Activated T-cell treated with anti-CD3 and anti-CD28 coated beads, Interleukin-2, amount 50 U/mL, for 24 hours (primary cell): ENCODE results near the gene ARHGAP24.

Source experiments
- DNase-seq: peaks from one replicate; pipeline ENCODE4 v3.0.0-alpha.2; 2020
- H3K27ac Mint-ChIP-seq: 2 replicates; pipeline ENCODE4 v1.8.0; 2020; ENCODE audit warnings: mild to moderate bottlenecking, mixed read lengths
- H3K27me3 Mint-ChIP-seq: 2 replicates; pipeline ENCODE4 v1.8.0; 2020; ENCODE audit warnings: mixed read lengths
- H3K36me3 Mint-ChIP-seq: 2 replicates; pipeline ENCODE4 v1.8.0; 2020; ENCODE audit warnings: low read depth, mixed read lengths
- H3K4me1 Mint-ChIP-seq: 2 replicates; pipeline ENCODE4 v1.8.0; 2020; ENCODE audit warnings: low read depth, mixed read lengths
- H3K4me3 Mint-ChIP-seq: 2 replicates; pipeline ENCODE4 v1.8.0; 2020; ENCODE audit warnings: mild to moderate bottlenecking, moderate library complexity, mixed read lengths
- H3K9me3 Mint-ChIP-seq: 2 replicates; pipeline ENCODE4 v1.8.0; 2020; ENCODE audit warnings: mixed read lengths

ARHGAP24 gene

DNA sequence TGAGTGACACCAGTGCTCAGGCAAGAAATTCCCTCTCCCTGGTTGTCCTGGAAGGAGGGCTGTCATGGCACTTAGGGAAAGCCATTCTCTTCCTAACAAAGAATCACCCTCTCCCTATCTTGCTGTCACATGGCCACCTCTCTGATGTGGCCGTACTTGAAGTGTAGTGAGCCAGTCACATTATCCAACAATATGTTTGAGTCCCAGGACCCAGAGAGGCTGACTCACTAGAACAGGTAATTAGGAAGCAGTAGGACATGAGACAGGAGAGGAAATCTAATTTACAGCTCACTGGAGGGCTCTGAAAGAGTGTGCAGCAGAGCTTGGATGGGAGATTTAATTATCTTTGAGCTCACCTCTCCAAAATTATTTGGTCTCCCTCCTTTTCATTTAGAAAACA, 299.1 kb downstream of the ARHGAP24 start:
- Mint-ChIP-seq H3K27me3 (no peaks in the 10 kb centered on the region), H3K9me3 (no peaks in the 10 kb centered on the region), H3K4me1 (no peaks in the 10 kb centered on the region), H3K27ac (no peak overlapping the region), H3K4me3 (no peak overlapping the region), H3K36me3 (no peaks in the 10 kb centered on the region)
- DNase-seq = no peak

- Mint-ChIP-seq H3K4me1 (no peaks in the 10 kb centered on the region), H3K36me3 (no peaks in the 10 kb centered on the region), H3K4me3 (no peak overlapping the region), H3K27me3 (no peaks in the 10 kb centered on the region), H3K9me3 (no peaks in the 10 kb centered on the region), H3K27ac (no peak overlapping the region)
- DNase-seq = no peak
These were observed 299.5 kb downstream of the ARHGAP24 start for GRCh38 chr4:85774489-85774888.

DNA sequence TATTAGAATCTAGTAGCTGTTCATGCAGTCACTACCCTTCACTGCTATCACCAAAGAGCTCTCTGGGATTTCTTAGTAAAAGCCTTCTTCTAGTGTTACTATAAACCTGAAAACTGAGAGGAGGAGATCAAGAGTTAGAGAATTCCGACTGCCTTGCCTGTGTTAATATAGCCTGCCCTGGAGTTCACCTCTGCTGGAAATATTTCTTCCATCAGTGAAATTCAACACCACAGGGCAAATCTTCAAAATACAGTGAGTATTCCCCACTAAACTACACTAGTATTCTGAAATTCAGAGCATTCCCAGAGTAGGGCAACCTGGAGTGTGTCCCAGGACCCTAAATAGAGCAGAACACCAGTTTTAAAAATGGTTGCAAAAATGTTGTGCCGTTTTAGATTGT, 301.1 kb downstream of the ARHGAP24 start:
- H3K36me3 Mint-ChIP-seq = no peaks in the 10 kb centered on the region
- H3K9me3 Mint-ChIP-seq = no peaks in the 10 kb centered on the region
- no peak for DNase-seq
- no peak overlapping the region for H3K27ac Mint-ChIP-seq
- H3K4me3 Mint-ChIP-seq = no peak overlapping the region
- no peaks in the 10 kb centered on the region for H3K4me1 Mint-ChIP-seq
- no peaks in the 10 kb centered on the region for H3K27me3 Mint-ChIP-seq

- Mint-ChIP-seq H3K4me3 (no peak overlapping the region), H3K36me3 (no peaks in the 10 kb centered on the region), H3K27ac (no peak overlapping the region), H3K9me3 (no peaks in the 10 kb centered on the region), H3K27me3 (no peaks in the 10 kb centered on the region), H3K4me1 (no peaks in the 10 kb centered on the region)
- no peak for DNase-seq
These were observed 301.6 kb downstream of the ARHGAP24 start for GRCh38 chr4:85776579-85776978.

DNA sequence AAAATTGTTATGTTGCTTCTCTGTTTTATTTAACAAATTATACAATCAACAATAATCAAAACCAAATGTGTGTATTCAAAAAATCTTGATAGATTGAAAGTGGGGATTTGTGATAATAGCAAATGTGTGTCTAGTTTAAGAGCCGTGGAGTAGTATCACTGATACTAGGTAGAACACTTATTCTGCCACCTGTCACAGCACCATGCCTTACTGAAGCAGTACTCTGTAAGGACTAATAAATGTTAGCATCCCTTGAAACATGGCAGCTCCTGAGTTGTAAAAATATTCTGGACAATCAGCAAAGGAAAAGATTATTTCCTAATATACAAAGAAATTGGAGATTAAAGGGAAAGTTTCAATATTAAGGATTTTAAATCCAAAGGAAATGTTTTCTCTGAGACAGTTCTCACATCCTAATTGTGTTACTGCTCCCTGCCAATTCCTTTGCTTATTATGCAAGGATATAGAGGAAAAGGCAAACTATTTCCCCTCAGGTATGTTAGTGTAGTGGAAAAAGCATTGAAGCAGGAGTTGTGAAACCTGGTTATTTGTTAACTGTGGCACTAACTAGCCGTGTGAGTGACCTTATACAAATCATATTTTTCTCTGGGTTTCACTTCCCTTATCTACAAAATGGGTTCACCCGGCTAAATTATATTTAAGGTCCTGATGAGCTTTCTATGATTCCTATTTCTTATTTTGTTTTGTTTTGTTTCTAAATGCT, 303.1 kb downstream of the ARHGAP24 start:
- H3K4me3 Mint-ChIP-seq = no peak overlapping the region
- no peaks in the 10 kb centered on the region for H3K9me3 Mint-ChIP-seq
- DNase-seq = no peak
- H3K27ac Mint-ChIP-seq = no peak overlapping the region
- no peaks in the 10 kb centered on the region for H3K36me3 Mint-ChIP-seq
- H3K27me3 Mint-ChIP-seq = no peaks in the 10 kb centered on the region
- H3K4me1 Mint-ChIP-seq = no peaks in the 10 kb centered on the region

GRCh38 chr4:85778632-85779131, 303.7 kb downstream of the ARHGAP24 start:
- no peak for DNase-seq
- H3K4me3 Mint-ChIP-seq = no peak overlapping the region
- H3K27me3 Mint-ChIP-seq = no peaks in the 10 kb centered on the region
- no peak overlapping the region for H3K27ac Mint-ChIP-seq
- H3K9me3 Mint-ChIP-seq = no peaks in the 10 kb centered on the region
- no peaks in the 10 kb centered on the region for H3K4me1 Mint-ChIP-seq
- H3K36me3 Mint-ChIP-seq = no peaks in the 10 kb centered on the region

DNA sequence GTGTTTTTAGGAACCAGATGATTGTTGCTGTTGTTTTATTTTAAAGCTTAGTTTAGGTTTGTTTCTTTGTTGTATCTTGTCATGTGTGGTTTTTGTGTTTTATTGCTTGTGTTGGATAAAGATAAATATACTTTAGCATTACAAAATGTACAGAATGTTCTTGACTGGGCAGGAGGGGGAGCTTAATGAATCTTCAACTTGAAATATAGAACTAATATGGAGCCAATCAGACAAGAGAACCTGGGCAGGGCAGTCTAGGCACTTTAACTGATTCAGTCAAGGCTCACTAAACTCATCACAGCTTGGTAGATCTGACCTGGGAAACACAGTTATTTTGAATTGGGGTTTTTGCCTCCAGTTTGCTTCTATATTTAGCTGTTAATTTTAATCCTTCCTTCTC, 304.2 kb downstream of the ARHGAP24 start:
- Mint-ChIP-seq H3K4me1 (no peaks in the 10 kb centered on the region), H3K36me3 (no peaks in the 10 kb centered on the region), H3K27ac (no peak overlapping the region)

GRCh38 chr4:85780664-85781063, 305.7 kb downstream of the ARHGAP24 start:
- H3K27me3 Mint-ChIP-seq = no peaks in the 10 kb centered on the region

More for the DNA sequence above, 304.2 kb downstream of the ARHGAP24 start:
- Mint-ChIP-seq H3K4me3 (no peak overlapping the region), H3K9me3 (no peaks in the 10 kb centered on the region), H3K27me3 (no peaks in the 10 kb centered on the region)
- DNase-seq = no peak

DNA sequence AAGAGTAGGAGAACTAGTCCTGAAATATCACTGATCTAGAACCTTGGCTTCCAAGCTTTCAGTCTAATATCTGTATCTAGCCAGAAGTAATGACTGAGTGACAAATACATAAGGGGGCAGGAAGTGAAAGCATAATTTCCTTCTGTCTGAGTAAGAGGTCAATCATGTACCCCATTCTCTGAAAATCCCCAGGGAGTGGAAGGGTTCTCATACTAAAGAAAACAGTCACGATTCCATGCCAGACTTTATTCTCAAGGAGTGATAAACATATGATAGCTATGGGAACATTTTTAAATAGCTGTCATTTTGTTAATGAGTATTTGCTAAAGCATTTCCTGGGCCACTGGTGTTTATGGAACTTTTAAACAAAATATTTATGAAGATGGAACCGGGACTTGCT, 308.5 kb downstream of the ARHGAP24 start:
- Mint-ChIP-seq H3K27me3 (no peaks in the 10 kb centered on the region), H3K4me1 (no peaks in the 10 kb centered on the region), H3K27ac (no peak overlapping the region), H3K36me3 (no peaks in the 10 kb centered on the region), H3K4me3 (no peak overlapping the region), H3K9me3 (no peaks in the 10 kb centered on the region)
- no peak for DNase-seq

More at GRCh38 chr4:85780664-85781063, 305.7 kb downstream of the ARHGAP24 start:
- Mint-ChIP-seq H3K36me3 (no peaks in the 10 kb centered on the region), H3K4me1 (no peaks in the 10 kb centered on the region), H3K27ac (no peak overlapping the region), H3K4me3 (no peak overlapping the region), H3K9me3 (no peaks in the 10 kb centered on the region)
- DNase-seq = no peak

- DNase-seq = no peak
- H3K4me1 Mint-ChIP-seq = no peaks in the 10 kb centered on the region
- no peak overlapping the region for H3K4me3 Mint-ChIP-seq
- H3K36me3 Mint-ChIP-seq = no peaks in the 10 kb centered on the region
- H3K27ac Mint-ChIP-seq = no peak overlapping the region
- H3K9me3 Mint-ChIP-seq = no peaks in the 10 kb centered on the region
- no peaks in the 10 kb centered on the region for H3K27me3 Mint-ChIP-seq
These were observed 308.9 kb downstream of the ARHGAP24 start for GRCh38 chr4:85783900-85784299.

- DNase-seq = no peak
- Mint-ChIP-seq H3K27ac (no peak overlapping the region), H3K4me1 (no peaks in the 10 kb centered on the region), H3K4me3 (no peak overlapping the region), H3K27me3 (no peaks in the 10 kb centered on the region), H3K9me3 (no peaks in the 10 kb centered on the region), H3K36me3 (no peaks in the 10 kb centered on the region)
These were observed 309.4 kb downstream of the ARHGAP24 start for GRCh38 chr4:85784348-85784747.

- Mint-ChIP-seq H3K27me3 (no peaks in the 10 kb centered on the region), H3K4me1 (no peaks in the 10 kb centered on the region), H3K36me3 (no peaks in the 10 kb centered on the region), H3K4me3 (no peak overlapping the region), H3K27ac (no peak overlapping the region), H3K9me3 (no peaks in the 10 kb centered on the region)
- DNase-seq = no peak
These were observed 310.0 kb downstream of the ARHGAP24 start for GRCh38 chr4:85784947-85785346.

GRCh38 chr4:85787133-85787532, 312.2 kb downstream of the ARHGAP24 start:
- DNase-seq = no peak
- Mint-ChIP-seq H3K27me3 (no peaks in the 10 kb centered on the region), H3K4me1 (no peaks in the 10 kb centered on the region), H3K27ac (no peak overlapping the region), H3K36me3 (no peaks in the 10 kb centered on the region), H3K9me3 (no peaks in the 10 kb centered on the region), H3K4me3 (no peak overlapping the region)

GRCh38 chr4:85788604-85789003, 313.7 kb downstream of the ARHGAP24 start:
- Mint-ChIP-seq H3K27ac (no peak overlapping the region), H3K36me3 (no peaks in the 10 kb centered on the region), H3K27me3 (no peaks in the 10 kb centered on the region), H3K9me3 (no peaks in the 10 kb centered on the region), H3K4me3 (no peak overlapping the region), H3K4me1 (no peaks in the 10 kb centered on the region)
- no peak for DNase-seq

- H3K36me3 Mint-ChIP-seq = no peaks in the 10 kb centered on the region
- no peak for DNase-seq
- H3K4me1 Mint-ChIP-seq = no peaks in the 10 kb centered on the region
- H3K27ac Mint-ChIP-seq = no peak overlapping the region
- no peaks in the 10 kb centered on the region for H3K9me3 Mint-ChIP-seq
- no peaks in the 10 kb centered on the region for H3K27me3 Mint-ChIP-seq
- H3K4me3 Mint-ChIP-seq = no peak overlapping the region
These were observed 314.3 kb downstream of the ARHGAP24 start for GRCh38 chr4:85789241-85789640.

DNA sequence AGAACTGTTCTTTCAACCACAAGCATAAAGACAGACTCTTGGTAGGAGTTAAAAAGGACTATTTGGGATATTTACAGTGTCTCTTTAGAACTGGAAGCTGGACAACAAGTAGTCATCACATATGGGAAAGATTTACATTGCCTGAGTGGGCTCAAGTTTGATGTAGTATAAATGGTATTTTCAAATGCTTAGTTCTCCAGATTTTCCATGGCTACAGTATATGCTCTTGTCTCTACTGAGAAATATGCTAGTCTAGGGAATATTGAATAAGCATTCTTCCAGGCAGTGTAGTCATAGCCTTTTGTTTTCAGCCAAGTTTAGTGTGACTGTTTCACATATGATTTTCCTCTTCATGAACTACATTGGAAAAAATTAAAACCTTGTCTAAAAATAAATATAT, 315.6 kb downstream of the ARHGAP24 start:
- Mint-ChIP-seq H3K27me3 (no peaks in the 10 kb centered on the region), H3K36me3 (no peaks in the 10 kb centered on the region), H3K27ac (no peak overlapping the region), H3K4me1 (no peaks in the 10 kb centered on the region), H3K9me3 (no peaks in the 10 kb centered on the region), H3K4me3 (no peak overlapping the region)
- no peak for DNase-seq
